Stimulated activated CD8-positive, alpha-beta memory T cell treated with anti-CD3 and anti-CD28 coated beads, Interleukin-4, amount 100 ng/mL, for 4 hours (primary cell): ENCODE results near the gene PRSS38.

ENCODE experiments used
- DNase-seq, 2 donors: peaks; one replicate each; pipeline ENCODE4 v3.0.0-alpha.2; 2020; ENCODE audit warnings: low read depth in 2 of 2, low spot score in 1 of 2

The PRSS38 gene

GRCh38 chr1:227885135-227885647, 69.7 kb downstream of the PRSS38 start:
- DNase-seq: no peak

- DNase-seq: no peak
Observed at GRCh38 chr1:227885648-227886502, 70.4 kb downstream of the PRSS38 start.

GRCh38 chr1:227886503-227886961, 71.1 kb downstream of the PRSS38 start:
- DNase-seq: no peak

- DNase-seq: no peak
Observed at GRCh38 chr1:227886993-227887696, 71.7 kb downstream of the PRSS38 start.

DNA sequence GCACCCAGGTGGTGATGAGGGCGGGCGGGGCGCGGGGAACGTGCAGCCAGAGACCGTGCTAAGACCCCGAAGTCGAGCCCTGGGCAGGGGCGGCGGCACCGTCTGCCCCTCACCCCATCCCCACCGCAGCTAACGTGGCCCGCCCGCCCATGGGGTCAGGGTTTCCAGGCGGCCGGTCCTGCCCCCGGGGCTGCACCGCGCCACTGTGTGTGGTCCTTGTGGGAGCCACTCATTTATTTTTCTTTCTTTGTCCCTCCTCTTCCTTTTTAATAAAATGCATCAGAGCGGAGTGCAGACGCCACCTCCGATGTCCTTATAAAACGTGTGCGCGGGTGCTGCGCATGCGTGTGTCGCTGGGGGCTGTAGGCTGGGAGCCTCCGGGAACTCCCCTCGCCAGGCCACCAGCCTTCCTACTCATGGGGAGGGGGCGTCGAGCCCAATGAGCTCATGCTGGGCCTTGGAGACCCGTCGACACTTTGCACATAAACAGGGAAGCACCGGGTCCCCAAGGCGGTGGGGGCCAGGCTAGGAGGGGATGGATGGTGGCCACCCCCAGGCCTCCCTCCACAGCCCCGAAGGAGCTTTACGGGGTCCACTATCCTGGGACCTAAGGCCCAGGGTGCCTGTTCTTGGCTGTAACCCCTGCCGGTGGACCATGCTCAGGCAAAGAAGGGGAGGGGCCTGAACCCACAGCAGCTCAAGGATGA, 72.4 kb downstream of the PRSS38 start:
- DNase-seq: no peak

GRCh38 chr1:227888404-227889046, 73.0 kb downstream of the PRSS38 start:
- DNase-seq: no peak

DNA sequence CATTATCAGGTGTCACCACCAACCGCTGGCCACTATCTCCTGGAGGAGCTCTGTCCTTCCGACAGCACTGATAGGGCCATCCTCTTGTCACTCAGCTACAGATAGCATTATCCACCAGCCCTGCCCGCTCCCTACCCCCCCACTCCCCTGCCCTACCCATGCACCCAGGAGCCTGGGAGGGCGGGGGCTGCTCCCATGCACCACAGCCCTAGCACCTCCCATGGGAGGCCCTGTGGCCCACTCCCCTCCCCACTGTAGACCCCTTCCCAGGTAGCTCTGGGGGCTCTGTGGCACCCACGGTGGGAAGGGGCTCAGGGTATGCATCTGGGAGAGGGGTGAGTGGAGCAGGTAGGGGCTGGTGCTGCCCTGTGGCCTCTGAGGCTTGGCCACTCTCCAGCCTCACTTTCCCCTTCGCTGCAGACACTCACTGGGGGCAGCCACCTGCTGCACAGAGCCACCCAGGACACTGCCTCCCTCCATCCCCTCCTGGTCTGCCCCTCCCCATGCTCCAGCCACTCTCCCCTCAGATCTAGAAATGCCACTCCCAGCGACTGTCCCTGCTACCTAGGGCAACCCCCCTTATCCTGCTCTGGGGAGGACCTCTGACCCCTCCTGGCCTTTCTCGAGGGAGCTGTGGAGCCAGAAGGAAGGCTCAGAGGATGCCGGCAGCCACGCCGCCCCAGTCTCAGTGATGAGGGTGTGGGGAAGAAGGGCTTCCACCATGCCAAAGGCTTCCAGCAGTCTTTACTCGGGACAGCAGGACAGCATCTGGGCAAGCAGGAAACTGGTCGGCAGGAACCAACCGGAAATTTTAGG, 73.8 kb downstream of the PRSS38 start:
- DNase-seq: no peak

- DNase-seq: no peak
Observed at GRCh38 chr1:227889863-227890405, 74.5 kb downstream of the PRSS38 start.

DNA sequence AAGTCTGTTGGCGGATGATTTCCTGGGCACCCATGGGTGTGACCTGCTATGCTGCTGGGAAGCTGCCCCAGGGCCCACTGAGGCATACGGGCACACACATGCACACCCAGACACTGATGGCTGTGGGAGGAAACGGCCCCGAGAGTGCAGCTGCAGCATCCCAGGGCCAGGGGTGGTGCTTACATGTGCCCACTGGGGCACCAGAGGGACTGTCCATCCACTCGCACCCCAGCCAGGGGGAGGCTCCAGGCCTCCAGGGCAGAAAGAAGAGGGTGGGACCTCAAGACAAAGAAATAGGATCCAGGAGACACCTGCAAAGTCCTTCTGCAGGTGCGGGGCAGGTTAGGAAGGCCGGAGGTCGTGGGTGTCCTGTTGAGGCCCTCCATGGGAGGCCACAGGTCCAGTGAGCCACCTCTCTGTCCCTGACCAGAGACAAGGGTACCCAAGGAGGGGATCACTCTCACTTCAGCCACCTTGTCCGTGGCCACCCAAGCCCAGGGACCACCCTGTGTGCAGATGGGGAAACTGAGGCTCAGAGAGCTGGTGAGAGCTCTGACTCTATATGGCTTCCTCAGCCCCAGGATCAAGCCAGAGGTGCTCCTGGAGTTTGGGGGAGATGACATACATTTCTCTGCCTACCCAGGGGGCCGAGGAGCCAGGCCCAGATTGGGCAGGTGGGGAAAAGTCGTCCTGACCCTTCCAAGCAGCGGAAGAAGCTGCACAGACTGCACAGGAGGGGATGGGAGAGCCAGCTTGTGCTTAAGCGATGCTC, 75.2 kb downstream of the PRSS38 start:
- no peak for DNase-seq

GRCh38 chr1:227891223-227891954, 75.9 kb downstream of the PRSS38 start:
- DNase-seq: no peak

DNA sequence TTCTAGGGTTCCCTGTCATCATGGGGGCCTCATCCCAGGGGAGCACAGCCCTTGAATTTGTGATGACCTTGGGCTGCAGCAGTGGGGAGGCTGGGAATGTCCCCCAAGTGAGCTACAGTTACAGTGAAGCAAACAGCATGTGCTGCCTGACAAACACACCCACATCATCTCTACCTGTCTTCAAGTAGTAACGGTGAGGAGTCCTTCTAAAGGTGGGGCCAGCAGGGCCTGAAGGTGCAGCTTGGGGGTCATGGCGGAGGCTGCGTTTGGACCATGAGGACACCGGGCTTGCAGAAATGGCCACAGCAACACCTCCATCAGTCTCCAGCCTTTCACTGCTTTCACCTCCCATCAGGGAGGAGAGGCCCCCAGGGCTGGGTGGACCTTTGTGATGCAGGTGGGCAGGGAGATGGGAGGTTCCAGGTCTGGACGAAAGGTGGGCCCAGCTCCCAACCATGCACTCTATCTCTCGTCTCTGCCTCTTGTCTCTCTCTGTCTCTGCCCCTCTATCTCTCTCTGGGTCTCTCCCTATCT, 76.5 kb downstream of the PRSS38 start:
- no peak for DNase-seq

GRCh38 chr1:227892489-227893299, 77.2 kb downstream of the PRSS38 start:
- no peak for DNase-seq

GRCh38 chr1:227893300-227893948, 77.9 kb downstream of the PRSS38 start:
- DNase-seq: no peak

DNA sequence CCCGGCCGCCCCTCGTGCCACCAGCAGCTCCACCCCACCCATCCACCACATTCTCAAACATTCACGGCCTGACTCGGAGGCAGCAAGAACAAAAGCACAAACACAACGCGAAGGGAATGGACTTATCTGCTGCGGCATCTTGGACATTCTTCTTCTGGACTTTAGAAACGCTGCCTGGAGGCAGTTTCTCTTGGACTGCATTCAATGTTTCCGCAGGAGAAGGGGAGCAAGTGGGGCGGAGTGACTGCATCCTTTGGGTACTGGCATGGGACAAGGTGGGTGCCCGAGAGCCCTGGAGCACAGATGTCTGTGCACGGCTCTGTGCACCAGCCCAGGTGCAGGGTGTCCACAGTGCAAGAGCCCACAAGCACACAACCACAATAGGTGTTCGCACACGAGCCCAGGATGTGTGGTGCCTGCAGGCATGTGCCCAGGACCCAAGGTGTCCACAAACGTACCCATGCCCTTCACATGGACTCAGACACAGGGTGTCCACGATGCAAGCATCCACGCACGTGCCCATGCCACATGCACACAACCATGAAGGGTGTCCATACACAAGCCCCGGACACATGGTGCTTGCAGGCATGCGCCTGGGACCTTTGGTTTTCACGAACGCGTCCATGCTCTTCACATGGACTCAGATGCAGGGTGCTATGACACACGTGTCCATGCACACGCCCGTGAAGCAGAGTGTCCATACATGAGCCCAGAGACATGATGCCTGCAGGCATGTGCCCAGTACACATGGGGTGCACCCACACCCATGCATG, 78.7 kb downstream of the PRSS38 start:
- no peak for DNase-seq

DNA sequence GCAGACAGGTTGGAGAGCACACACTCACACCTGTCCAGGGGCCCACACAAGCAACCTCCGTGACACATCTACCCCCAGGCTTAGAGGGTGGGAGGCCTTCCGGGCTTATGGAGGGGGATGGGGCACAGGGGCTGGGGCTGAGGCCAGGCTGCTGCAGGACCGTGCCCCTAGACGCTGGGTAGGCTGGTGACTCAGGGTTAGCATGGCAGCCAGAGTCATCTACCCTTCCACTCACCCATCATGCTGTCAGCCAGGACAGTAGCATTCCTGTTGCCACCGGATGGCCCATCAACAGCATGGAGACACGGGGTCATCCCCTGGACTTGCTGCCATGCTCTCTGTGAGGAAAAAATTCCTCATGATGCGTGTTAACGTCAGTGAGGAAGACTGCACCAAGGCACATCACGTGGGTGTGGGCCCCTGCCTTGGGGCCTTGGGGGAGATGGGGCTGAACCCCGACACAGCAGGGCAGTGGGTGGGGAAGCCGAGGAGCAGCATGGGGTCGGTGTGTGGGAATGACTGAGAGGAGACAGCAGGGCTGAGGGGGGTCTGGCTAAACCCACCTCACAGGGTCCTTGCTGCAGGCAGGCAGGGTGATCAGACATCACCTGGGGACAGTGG, 79.5 kb downstream of the PRSS38 start:
- no peak for DNase-seq
